Measurements from ENCODE around the gene TUBB4B.

DNA sequence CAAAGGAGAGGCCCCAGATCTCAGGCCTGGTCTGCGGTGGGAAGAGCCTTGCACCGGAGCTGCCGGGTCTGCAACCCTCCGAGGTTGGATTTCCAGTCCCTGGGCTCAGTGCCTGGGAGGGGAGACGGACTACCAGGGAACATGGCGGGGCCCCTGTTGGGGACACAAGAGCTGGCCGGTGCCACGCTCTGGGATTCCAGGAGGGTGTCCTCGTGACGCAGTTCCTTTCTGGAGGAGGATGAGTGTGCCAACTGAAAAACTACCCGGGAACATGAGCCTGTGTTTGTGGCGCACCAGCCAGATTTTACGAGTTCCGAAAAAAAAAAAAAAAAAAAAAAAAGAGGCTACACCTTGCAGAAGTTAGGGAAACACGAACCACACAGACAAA, 52.0 kb downstream of the TUBB4B start:
- TF ChIP-seq, protein P1, sequence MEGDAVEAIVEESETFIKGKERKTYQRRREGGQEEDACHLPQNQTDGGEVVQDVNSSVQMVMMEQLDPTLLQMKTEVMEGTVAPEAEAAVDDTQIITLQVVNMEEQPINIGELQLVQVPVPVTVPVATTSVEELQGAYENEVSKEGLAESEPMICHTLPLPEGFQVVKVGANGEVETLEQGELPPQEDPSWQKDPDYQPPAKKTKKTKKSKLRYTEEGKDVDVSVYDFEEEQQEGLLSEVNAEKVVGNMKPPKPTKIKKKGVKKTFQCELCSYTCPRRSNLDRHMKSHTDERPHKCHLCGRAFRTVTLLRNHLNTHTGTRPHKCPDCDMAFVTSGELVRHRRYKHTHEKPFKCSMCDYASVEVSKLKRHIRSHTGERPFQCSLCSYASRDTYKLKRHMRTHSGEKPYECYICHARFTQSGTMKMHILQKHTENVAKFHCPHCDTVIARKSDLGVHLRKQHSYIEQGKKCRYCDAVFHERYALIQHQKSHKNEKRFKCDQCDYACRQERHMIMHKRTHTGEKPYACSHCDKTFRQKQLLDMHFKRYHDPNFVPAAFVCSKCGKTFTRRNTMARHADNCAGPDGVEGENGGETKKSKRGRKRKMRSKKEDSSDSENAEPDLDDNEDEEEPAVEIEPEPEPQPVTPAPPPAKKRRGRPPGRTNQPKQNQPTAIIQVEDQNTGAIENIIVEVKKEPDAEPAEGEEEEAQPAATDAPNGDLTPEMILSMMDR (IDR thresholded peaks at IDR 0.05) = no peak
- no peak for TF ChIP-seq POLR2A (IDR thresholded peaks at IDR 0.05)
